ENCODE measurements around the gene ADAMTS2. TPM values are rescaled to one million over a fixed set of nuclear protein-coding genes. Genes with fewer than 3 reads are reported as not detected.
A peak's percentile ranks its signal among the peaks of the same experiment; 100 is the strongest.

The ADAMTS2 gene
- total RNA-seq (10 to 100 TPM in 2 of 9 donors, 1 to 10 TPM in 7; 1.1 to 23.0 (median 5.5) TPM), polyA plus RNA-seq (1 to 10 TPM; 1.8 to 6.8 TPM)
- long read RNA-seq, donor 1, full-length matches to known transcripts = 2 of 4 reads
- long read RNA-seq, donor 1, partial matches to known transcripts = 0 of 4 reads
- long read RNA-seq, donor 1, other reads (novel, unspliced or antisense) = 2 of 4 reads
- long read RNA-seq, donor 2, partial matches to known transcripts = 3 of 4 reads
- long read RNA-seq, donor 2, other reads (novel, unspliced or antisense) = 1 of 4 reads
- long read RNA-seq, donor 3, partial matches to known transcripts = 1 of 7 reads
- long read RNA-seq, donor 3, other reads (novel, unspliced or antisense) = 6 of 7 reads

GRCh38 chr5:179345433-179346321, at the start of gene ADAMTS2:
ADAMTS2 (minus strand) TSS chr5:179345461; CDS start chr5:179345328, 133 bp downstream.
- intact Hi-C loops (cut with DNase I) = loop anchor here in 7 of 10 donors (5.0 to 10.0 kb wide), 4 partner anchors 71 to 181 kb away; no protein-coding TSS in a partner anchor
- H3K27ac ChIP-seq = peak within 1 kb of the TSS in 8 of 12 donors; percentile 23 to 61 (median 46)

DNA sequence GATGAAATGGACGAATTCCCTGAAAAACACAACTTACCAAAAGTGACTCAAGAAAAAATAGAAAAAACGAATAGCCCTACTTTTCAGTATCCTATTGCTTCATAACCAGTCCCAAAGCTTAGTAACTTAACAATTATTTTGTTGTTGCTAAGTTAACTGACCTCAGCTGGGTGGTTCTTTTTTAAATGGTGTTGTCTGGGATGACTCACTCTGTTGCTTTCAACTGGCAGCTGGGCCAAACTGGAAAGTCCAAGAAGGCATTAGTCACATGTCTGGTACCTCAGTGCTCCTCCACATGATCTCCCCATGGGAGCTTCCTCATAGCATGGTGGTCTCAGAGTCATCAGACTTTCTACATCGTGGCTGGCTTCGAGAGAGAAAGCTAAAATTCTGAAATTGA, 47.8 kb upstream of the ADAMTS2 start:
- Histone ChIP-seq H3K27me3 (peaks cover 0 to 6% (median 0%) of the 10 kb centered on the region in 9 donors), H3K4me1 (no peaks in the 10 kb centered on the region), H3K36me3 (no peaks in the 10 kb centered on the region), H3K4me3 (no peak overlapping the region), H3K27ac (no peak overlapping the region), H3K9me3 (peaks cover 0 to 52% (median 35%) of the 10 kb centered on the region in 12 donors)
- ATAC-seq = peak in 1 of 4 donors; percentile 31
- TF ChIP-seq, protein P1, sequence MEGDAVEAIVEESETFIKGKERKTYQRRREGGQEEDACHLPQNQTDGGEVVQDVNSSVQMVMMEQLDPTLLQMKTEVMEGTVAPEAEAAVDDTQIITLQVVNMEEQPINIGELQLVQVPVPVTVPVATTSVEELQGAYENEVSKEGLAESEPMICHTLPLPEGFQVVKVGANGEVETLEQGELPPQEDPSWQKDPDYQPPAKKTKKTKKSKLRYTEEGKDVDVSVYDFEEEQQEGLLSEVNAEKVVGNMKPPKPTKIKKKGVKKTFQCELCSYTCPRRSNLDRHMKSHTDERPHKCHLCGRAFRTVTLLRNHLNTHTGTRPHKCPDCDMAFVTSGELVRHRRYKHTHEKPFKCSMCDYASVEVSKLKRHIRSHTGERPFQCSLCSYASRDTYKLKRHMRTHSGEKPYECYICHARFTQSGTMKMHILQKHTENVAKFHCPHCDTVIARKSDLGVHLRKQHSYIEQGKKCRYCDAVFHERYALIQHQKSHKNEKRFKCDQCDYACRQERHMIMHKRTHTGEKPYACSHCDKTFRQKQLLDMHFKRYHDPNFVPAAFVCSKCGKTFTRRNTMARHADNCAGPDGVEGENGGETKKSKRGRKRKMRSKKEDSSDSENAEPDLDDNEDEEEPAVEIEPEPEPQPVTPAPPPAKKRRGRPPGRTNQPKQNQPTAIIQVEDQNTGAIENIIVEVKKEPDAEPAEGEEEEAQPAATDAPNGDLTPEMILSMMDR (IDR thresholded peaks at IDR 0.05) = no peak
- no peak for TF ChIP-seq POLR2A (IDR thresholded peaks at IDR 0.05)
- 54 to 61% (median 60%) methylated on average over 4 of the region's 4 CpGs for WGBS, 4 donors
- DNase-seq = no peak
- intact Hi-C loops (cut with DNase I) = no loop called here

More at GRCh38 chr5:179345433-179346321, at the start of gene ADAMTS2:
- ATAC-seq (peak in 3 of 4 donors; percentile 36 to 74 (median 69)), DNase-seq (peak; percentile 54 to 84 (median 68))
- 8 to 14% (median 10%) methylated on average over 35 to 67 of the region's 67 CpGs for WGBS, 4 donors
- Histone ChIP-seq H3K4me1 (peaks cover 0 to 35% (median 16%) of the 10 kb centered on the region in 12 donors), H3K36me3 (no peaks in the 10 kb centered on the region), H3K4me3 (peak within 1 kb of the TSS; percentile 44 to 71 (median 56)), H3K27me3 (peaks cover 16 to 56% (median 34%) of the 10 kb centered on the region in 9 donors), H3K9me3 (no peaks in the 10 kb centered on the region)
- no peak for TF ChIP-seq POLR2A (IDR thresholded peaks at IDR 0.05)
- TF ChIP-seq, protein P1 (IDR thresholded peaks at IDR 0.05) = peak in 1 of 12 donors; percentile 16

GRCh38 chr5:179387151-179388110, 42.2 kb upstream of the ADAMTS2 start:
- H3K4me1 ChIP-seq = no peaks in the 10 kb centered on the region
- H3K9me3 ChIP-seq = peaks cover 0 to 36% (median 24%) of the 10 kb centered on the region in 12 donors
- intact Hi-C loops (cut with DNase I) = no loop called here
- TF ChIP-seq, protein P1 (IDR thresholded peaks at IDR 0.05) = no peak
- no peak for TF ChIP-seq POLR2A (IDR thresholded peaks at IDR 0.05)
- peak in 1 of 5 donors; percentile 27 for DNase-seq
- peaks cover 0 to 26% (median 0%) of the 10 kb centered on the region in 9 donors for H3K27me3 ChIP-seq
- H3K4me3 ChIP-seq = no peak overlapping the region
- WGBS, 4 donors = 85 to 89% (median 87%) methylated on average over 19 of the region's 19 CpGs
- H3K27ac ChIP-seq = no peak overlapping the region
- no peak for ATAC-seq
- no peaks in the 10 kb centered on the region for H3K36me3 ChIP-seq
